ENCODE data around the gene MARCHF9.

MARCHF9 gene

DNA sequence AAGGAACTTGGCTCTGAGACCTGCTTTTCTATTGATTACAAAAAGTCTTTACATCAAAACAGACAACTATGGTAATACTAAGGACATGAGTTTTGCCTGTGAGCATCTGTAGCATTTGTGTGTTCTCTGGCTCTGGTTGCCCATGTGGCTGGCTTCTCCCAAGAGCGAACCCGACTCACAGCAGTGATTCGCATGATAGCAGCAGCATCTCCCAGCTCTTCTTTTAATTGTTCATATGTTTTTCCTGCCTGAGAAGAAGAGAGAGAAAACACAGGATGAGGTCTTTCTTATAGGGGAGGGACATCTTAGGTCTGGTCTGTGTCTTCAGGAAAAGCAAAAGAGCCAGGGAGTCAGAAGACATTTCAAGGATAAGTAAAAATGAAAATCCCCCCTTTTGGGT lies 46.1 kb downstream of the MARCHF9 start:
- peaks cover 36% of the 10 kb centered on the region for H3K36me3 ChIP-seq
- no peak overlapping the region for H3K27ac ChIP-seq
- no peak overlapping the region for H3K4me3 ChIP-seq (ENCODE audit: low read depth, low read length)
- DNase-seq = no peak
- TF ChIP-seq, protein P1, sequence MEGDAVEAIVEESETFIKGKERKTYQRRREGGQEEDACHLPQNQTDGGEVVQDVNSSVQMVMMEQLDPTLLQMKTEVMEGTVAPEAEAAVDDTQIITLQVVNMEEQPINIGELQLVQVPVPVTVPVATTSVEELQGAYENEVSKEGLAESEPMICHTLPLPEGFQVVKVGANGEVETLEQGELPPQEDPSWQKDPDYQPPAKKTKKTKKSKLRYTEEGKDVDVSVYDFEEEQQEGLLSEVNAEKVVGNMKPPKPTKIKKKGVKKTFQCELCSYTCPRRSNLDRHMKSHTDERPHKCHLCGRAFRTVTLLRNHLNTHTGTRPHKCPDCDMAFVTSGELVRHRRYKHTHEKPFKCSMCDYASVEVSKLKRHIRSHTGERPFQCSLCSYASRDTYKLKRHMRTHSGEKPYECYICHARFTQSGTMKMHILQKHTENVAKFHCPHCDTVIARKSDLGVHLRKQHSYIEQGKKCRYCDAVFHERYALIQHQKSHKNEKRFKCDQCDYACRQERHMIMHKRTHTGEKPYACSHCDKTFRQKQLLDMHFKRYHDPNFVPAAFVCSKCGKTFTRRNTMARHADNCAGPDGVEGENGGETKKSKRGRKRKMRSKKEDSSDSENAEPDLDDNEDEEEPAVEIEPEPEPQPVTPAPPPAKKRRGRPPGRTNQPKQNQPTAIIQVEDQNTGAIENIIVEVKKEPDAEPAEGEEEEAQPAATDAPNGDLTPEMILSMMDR (IDR thresholded peaks at IDR 0.05; ENCODE audit: low read depth, low read length) = no peak
- H3K9me3 ChIP-seq (ENCODE audit: severe bottlenecking) = no peaks in the 10 kb centered on the region
- no peaks in the 10 kb centered on the region for H3K27me3 ChIP-seq (ENCODE audit: insufficient read depth, low read depth, severe bottlenecking)

DNA sequence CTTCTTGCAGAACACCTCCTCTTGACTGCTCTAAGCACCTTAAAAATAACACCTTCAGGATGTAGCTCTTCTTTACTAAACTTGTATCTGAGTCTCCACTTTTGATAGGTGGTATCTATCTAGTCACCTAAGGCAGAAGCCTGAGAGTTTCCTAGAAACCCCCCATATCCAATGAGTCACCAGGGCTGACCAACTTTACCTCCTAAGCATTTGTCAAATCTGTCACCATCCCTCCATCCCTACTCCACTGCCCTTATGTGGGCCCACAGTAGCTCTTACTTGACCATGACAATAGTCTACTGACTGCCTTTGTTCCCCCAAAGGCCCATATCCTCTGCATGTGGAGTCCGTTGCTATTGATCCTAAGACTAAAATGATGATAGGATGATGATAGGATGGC lies 47.7 kb downstream of the MARCHF9 start:
- Histone ChIP-seq H3K9me3 (ENCODE audit: severe bottlenecking) (no peaks in the 10 kb centered on the region), H3K36me3 (peaks cover 22% of the 10 kb centered on the region), H3K27me3 (ENCODE audit: insufficient read depth, low read depth, severe bottlenecking) (no peaks in the 10 kb centered on the region), H3K4me3 (ENCODE audit: low read depth, low read length) (no peak overlapping the region), H3K27ac (no peak overlapping the region)
- TF ChIP-seq, protein P1 (IDR thresholded peaks at IDR 0.05; ENCODE audit: low read depth, low read length) = no peak
- no peak for DNase-seq

DNA sequence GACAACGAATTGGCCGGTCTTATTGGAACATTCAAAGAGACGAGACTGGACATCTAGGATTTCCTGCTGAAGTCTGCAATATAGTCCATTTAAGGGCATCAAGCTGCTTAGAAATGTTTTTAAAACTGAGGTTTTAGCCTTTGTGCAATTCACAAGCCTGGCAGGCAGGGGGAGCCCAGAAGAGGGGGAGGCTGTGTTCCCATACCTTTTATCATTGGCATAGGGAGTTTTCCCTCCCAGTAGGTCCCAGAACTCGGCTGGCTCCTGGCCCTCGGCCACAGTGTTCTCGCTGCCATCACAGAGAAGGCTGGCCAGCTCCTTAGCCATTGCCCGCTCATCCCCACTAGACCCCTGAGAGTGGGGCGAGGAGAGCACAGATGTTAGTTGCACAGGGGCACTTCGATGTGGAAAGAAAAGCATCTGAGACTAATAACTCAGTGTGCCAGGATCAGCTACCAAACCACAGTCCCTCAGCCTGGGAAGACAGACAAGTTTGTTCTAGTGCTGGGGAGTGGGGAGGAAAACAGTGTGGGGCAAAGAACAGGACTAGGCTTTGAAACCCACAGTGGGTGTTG lies 48.5 kb downstream of the MARCHF9 start:
- TF ChIP-seq, protein P1 (IDR thresholded peaks at IDR 0.05; ENCODE audit: low read depth, low read length) = peak; percentile 74
- no peaks in the 10 kb centered on the region for H3K27me3 ChIP-seq (ENCODE audit: insufficient read depth, low read depth, severe bottlenecking)
- no peak overlapping the region for H3K27ac ChIP-seq
- H3K4me3 ChIP-seq (ENCODE audit: low read depth, low read length) = no peak overlapping the region
- no peaks in the 10 kb centered on the region for H3K9me3 ChIP-seq (ENCODE audit: severe bottlenecking)
- H3K36me3 ChIP-seq = peaks cover 17% of the 10 kb centered on the region
- DNase-seq = peak; percentile 44

DNA sequence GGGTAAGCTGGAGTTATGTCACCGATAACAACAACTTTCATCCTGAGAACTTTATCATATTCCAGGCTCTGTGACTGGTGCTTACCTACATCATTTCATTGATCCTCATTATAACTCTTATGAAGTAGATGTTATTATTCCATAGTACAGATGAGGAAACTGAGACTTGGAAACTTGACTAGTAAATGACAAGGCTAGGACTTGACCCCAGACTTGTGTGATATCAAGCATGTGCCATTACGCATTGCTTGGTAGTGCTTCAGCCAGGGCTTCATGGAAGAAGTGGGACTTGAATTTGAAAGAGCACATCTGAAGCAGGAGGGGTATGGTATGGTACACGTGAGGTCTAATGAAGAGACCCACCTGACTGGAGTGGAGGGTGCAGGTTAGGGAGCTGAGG lies 51.8 kb downstream of the MARCHF9 start:
- Histone ChIP-seq H3K4me3 (ENCODE audit: low read depth, low read length) (no peak overlapping the region), H3K27ac (no peak overlapping the region), H3K27me3 (ENCODE audit: insufficient read depth, low read depth, severe bottlenecking) (no peaks in the 10 kb centered on the region), H3K9me3 (ENCODE audit: severe bottlenecking) (no peaks in the 10 kb centered on the region), H3K36me3 (peaks cover 17% of the 10 kb centered on the region)
- TF ChIP-seq, protein P1 (IDR thresholded peaks at IDR 0.05; ENCODE audit: low read depth, low read length) = no peak
- no peak for DNase-seq

DNA sequence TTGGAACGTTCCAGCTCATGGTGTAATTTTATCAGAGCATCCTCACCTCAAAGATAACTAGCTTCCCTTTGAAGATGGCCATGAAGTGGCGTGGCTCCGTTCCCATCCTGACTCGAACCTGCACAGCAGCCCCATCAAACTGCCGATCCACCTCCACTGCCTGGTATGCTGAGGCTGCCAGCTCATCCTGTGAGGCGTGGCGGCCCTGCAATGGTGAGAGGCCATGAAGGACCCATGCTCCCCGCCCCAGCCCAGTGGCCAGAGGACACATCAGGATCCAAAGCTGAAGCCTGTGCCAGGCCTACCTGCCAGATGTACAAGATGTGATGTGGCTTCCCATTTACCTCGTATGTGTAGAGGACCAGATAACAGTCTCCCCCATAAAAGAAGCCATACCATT lies 52.4 kb downstream of the MARCHF9 start:
- no peak for DNase-seq
- peaks cover 14% of the 10 kb centered on the region for H3K36me3 ChIP-seq
- H3K27ac ChIP-seq = no peak overlapping the region
- no peaks in the 10 kb centered on the region for H3K27me3 ChIP-seq (ENCODE audit: insufficient read depth, low read depth, severe bottlenecking)
- H3K4me3 ChIP-seq (ENCODE audit: low read depth, low read length) = no peak overlapping the region
- TF ChIP-seq, protein P1 (IDR thresholded peaks at IDR 0.05; ENCODE audit: low read depth, low read length) = no peak
- no peaks in the 10 kb centered on the region for H3K9me3 ChIP-seq (ENCODE audit: severe bottlenecking)

DNA sequence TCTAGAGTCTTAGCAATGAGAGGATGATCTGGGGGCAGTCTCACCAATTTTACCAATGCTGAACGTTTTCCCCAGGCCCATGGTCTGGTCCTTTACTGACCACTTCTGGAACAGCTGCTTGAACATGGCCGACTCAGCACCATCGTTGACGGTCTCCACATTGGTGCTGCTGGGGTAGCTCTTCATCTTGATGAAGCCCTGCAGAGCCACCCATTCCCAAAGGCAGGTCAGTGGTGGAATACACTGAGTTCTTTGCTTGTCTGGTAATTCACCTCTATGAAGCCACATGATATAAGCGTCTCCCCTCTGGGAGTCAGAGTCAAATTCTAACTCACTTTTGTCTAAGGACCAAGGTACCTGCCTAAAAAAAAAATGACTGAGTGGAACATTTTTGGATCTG lies 53.4 kb downstream of the MARCHF9 start:
- Histone ChIP-seq H3K27me3 (ENCODE audit: insufficient read depth, low read depth, severe bottlenecking) (no peaks in the 10 kb centered on the region), H3K36me3 (peaks cover 4% of the 10 kb centered on the region), H3K4me3 (ENCODE audit: low read depth, low read length) (no peak overlapping the region), H3K9me3 (ENCODE audit: severe bottlenecking) (no peaks in the 10 kb centered on the region), H3K27ac (no peak overlapping the region)
- TF ChIP-seq, protein P1 (IDR thresholded peaks at IDR 0.05; ENCODE audit: low read depth, low read length) = no peak
- no peak for DNase-seq

Data from WERI-Rb-1 (cell line).